Gastroesophageal sphincter (tissue), 4 donors: ENCODE results near the gene TRERF1. TPM values are rescaled to one million over a fixed set of nuclear protein-coding genes. Genes with fewer than 3 reads are reported as not detected.

Experiments used
- ATAC-seq: fragments of 150-250 bp; one replicate; pipeline ENCODE4 v1.9.1; 2016; ENCODE audit warnings: mild to moderate bottlenecking, moderate library complexity
- H3K27ac ChIP-seq, 4 donors: fragments of 200-600 bp; sonication (generic) in 3 of 4; 1 replicate in 3 of 4; 2 replicates in 1 of 4; pipeline ENCODE4 v1.5.1; 2016 to 2019
- H3K27me3 ChIP-seq: fragments of 200-600 bp; sonication (generic); one replicate; pipeline ENCODE4 v1.5.1; 2019
- H3K36me3 ChIP-seq, 2 donors: fragments of 200-600 bp; sonication (generic); one replicate each; pipeline ENCODE4 v1.5.1; 2019; ENCODE audit warnings: control low read depth in 1 of 2
- H3K4me1 ChIP-seq, 3 donors: fragments of 200-600 bp; sonication (generic); 1 replicate in 2 of 3; 2 replicates in 1 of 3; pipeline ENCODE4 v1.5.1; 2016 to 2019; ENCODE audit warnings: control low read depth in 2 of 3
- H3K4me3 ChIP-seq, 2 donors: fragments of 200-600 bp; sonication (generic); one replicate each; pipeline ENCODE4 v1.5.1; 2019; ENCODE audit warnings: mild to moderate bottlenecking in 1 of 2, moderate library complexity in 1 of 2
- H3K9me3 ChIP-seq, 3 donors: fragments of 200-600 bp; sonication (generic); one replicate each; pipeline ENCODE4 v1.5.1; 2017 to 2019; ENCODE audit warnings: control low read depth in 2 of 3
- EP300 ChIP-seq: sonication (generic); formaldehyde crosslinking; IDR thresholded peaks from one replicate; pipeline ENCODE4 v1.6.1; 2017; ENCODE audit warnings: antibody characterized with exemption, mild to moderate bottlenecking
- POLR2A ChIP-seq, 2 donors: fragments of 450-650 bp; IDR thresholded peaks; one replicate each; pipeline ENCODE4 v1.6.1; 2017; ENCODE audit warnings: antibody characterized with exemption in 2 of 2, mild to moderate bottlenecking in 2 of 2, moderate library complexity in 1 of 2
- POLR2AphosphoS5 ChIP-seq: sonication (generic); formaldehyde crosslinking; IDR thresholded peaks from one replicate; pipeline ENCODE4 v1.6.1; 2017; ENCODE audit warnings: antibody characterized with exemption
- WGBS, 2 donors: methylation state at CpG; one replicate each; pipeline ENCODE4 v1.1.5; 2018; ENCODE audit warnings: low coverage in 1 of 2; 5-methylcytosine and 5-hydroxymethylcytosine counted together
- total RNA-seq, 4 donors: library from RNA; depleted of rRNA; stranded (reverse); fragments of >200 nt; gene quantifications; one replicate each; pipeline ENCODE4 v1.1.0, GENCODE V29; 2016
- TF ChIP-seq, protein P1 (sequence below), 4 experiments: fragments of 200-600 bp in 2 of 4; fragments of 450-650 bp in 2 of 4; sonication (generic) in 1 of 4; IDR thresholded peaks; one replicate each; pipeline ENCODE4 v1.5.1; 2017 to 2019; ENCODE audit warnings: antibody characterized with exemption in 4 of 4, mild to moderate bottlenecking in 2 of 4, moderate library complexity in 2 of 4

The TRERF1 gene
- total RNA-seq, 4 donors from 2014 or later = 3.2 to 7.4 (median 5.4) TPM

DNA sequence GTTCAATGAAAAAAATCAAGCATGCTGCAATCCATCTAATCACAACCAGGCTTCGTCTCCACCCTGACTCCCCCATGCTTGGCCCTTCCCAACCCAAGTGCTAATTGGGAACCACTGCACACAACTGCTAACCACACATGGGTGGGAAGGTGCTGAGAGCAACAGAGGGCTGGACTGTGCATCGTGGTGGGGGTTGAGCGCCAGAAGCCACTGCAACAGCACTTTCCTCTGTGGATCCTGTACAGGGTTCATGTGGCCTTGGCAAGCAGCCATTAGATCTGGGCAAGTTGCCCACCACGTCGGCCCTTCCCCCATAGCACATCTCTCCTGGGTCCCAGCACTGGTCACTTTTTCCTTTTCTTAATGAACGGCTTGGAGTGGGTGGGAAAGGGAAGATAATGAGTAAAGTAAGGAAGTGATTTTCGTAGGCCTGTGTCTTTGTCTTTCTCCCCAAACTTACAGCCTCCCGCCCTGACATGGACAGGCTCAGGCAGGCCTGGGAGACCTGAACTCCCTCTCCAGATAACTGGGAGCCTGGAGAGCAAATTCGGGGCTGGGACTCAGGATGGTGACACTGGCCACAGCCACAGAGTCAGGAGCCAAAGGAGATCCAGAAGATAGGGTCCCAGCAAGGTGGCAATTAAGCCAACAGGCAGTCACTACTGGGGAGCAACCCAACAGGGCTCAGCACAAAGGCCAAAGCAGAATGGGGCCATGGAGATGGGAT is 199.7 kb downstream of the TRERF1 start:
- peaks cover 0 to 24% (median 6%) of the 10 kb centered on the region in 3 donors for H3K4me1 ChIP-seq
- H3K4me3 ChIP-seq = no peak overlapping the region
- peaks cover 0 to 77% of the 10 kb centered on the region in 2 donors for H3K36me3 ChIP-seq
- peak; percentile 66 for ATAC-seq
- peak overlapping the region in 3 of 4 donors; percentile 37 to 69 (median 61) for H3K27ac ChIP-seq
- H3K9me3 ChIP-seq = no peaks in the 10 kb centered on the region
- 20% methylated on average over 2 to 5 of the region's 9 CpGs for WGBS, 2 donors
- TF ChIP-seq, protein P1, sequence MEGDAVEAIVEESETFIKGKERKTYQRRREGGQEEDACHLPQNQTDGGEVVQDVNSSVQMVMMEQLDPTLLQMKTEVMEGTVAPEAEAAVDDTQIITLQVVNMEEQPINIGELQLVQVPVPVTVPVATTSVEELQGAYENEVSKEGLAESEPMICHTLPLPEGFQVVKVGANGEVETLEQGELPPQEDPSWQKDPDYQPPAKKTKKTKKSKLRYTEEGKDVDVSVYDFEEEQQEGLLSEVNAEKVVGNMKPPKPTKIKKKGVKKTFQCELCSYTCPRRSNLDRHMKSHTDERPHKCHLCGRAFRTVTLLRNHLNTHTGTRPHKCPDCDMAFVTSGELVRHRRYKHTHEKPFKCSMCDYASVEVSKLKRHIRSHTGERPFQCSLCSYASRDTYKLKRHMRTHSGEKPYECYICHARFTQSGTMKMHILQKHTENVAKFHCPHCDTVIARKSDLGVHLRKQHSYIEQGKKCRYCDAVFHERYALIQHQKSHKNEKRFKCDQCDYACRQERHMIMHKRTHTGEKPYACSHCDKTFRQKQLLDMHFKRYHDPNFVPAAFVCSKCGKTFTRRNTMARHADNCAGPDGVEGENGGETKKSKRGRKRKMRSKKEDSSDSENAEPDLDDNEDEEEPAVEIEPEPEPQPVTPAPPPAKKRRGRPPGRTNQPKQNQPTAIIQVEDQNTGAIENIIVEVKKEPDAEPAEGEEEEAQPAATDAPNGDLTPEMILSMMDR (IDR thresholded peaks at IDR 0.05) = no peak
- no peak for TF ChIP-seq POLR2A (IDR thresholded peaks at IDR 0.05)
- TF ChIP-seq EP300 = no peak
- no peak for TF ChIP-seq POLR2AphosphoS5
- no peaks in the 10 kb centered on the region for H3K27me3 ChIP-seq

DNA sequence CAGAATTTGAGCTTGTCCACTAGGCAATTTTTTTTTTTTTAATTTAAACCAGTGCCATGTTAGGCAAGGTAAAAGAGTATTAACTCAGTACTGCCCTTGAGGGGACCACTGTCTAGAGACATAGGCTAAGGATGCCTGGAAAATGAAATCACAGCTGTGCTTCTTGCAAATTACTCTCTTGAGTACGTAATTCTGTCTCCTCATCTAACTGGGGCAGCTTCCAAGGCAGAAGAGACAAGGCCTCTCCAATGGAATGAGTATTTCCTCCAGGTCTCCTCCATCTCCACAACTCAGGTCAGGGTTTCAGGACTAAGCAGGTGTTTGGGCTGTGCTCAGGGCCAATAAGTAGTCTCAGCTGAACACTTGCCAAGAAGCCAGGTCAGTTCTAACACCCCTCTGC is 200.2 kb downstream of the TRERF1 start:
- no peaks in the 10 kb centered on the region for H3K27me3 ChIP-seq
- H3K27ac ChIP-seq = peak overlapping the region in 3 of 4 donors; percentile 37 to 69 (median 61)
- no peaks in the 10 kb centered on the region for H3K9me3 ChIP-seq
- 25% methylated on average over 1 of the region's 1 CpG; no CpG with 5 or more reads in 1 of the 2 donors for WGBS, 2 donors
- ATAC-seq = peak; percentile 69
- H3K36me3 ChIP-seq = peaks cover 0 to 76% of the 10 kb centered on the region in 2 donors
- TF ChIP-seq, protein P1 (IDR thresholded peaks at IDR 0.05) = no peak
- TF ChIP-seq POLR2AphosphoS5 (no peak), EP300 (no peak), POLR2A (IDR thresholded peaks at IDR 0.05) (no peak)
- no peak overlapping the region for H3K4me3 ChIP-seq
- peaks cover 0 to 24% (median 6%) of the 10 kb centered on the region in 3 donors for H3K4me1 ChIP-seq

DNA sequence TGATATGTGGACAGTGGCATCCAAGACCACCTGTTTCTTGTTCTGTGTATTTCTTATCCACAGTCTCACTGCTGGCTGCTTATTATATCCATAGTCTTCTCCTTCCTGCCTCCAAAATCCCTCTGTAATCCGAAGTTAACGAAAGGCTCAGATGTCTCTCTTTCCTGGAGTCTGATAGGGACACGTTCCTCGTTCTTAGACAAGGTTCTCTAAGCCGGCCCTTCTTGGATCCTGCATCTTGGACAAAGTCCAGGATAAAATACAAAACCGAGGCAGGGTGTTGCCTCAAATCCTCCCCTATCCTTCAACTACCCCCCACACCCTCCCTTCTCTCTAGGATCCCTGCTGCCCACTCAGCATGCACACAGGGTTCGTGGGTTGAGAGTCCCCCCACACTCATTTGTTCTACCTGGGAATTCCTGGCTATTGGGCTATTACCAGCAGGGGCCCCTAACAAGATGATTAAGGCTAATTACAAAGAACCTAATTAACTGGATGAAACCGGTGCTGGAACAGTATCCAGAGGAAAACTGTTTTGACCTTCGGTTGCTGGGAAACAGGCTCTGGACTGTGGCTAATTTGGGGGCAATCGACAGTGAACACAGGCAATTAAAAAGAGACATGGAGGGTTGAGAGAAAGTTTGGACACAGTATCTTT is 201.3 kb downstream of the TRERF1 start:
- Histone ChIP-seq H3K27ac (no peak overlapping the region), H3K4me1 (peaks cover 0 to 24% (median 6%) of the 10 kb centered on the region in 3 donors), H3K27me3 (no peaks in the 10 kb centered on the region), H3K9me3 (no peaks in the 10 kb centered on the region), H3K4me3 (no peak overlapping the region), H3K36me3 (peaks cover 0 to 78% of the 10 kb centered on the region in 2 donors)
- 56 to 63% methylated on average over 6 to 10 of the region's 10 CpGs for WGBS, 2 donors
- TF ChIP-seq, protein P1 (IDR thresholded peaks at IDR 0.05) = no peak
- no peak for TF ChIP-seq EP300
- no peak for ATAC-seq

DNA sequence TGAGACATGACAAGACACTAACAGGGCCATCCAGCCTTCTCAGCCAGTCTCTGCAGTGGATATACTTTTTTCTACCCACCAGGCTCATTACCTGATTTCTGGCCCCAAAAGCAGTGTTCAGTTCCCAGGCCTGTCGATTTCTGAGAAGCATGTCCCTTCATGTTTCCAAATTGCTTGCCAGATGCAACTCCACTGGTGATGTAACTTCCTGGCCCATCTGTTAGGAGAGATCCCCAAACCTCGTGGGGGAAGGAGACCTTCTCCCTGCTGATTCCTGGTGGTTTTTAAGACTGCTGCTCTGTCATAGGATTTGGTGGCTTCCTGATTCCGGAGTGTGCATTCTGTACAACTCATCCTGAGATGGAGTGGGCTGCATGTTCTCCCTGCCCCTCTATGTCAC is 202.4 kb downstream of the TRERF1 start:
- H3K4me3 ChIP-seq = no peak overlapping the region
- H3K36me3 ChIP-seq = peaks cover 0 to 76% of the 10 kb centered on the region in 2 donors
- peaks cover 0 to 24% (median 6%) of the 10 kb centered on the region in 3 donors for H3K4me1 ChIP-seq
- TF ChIP-seq POLR2A (IDR thresholded peaks at IDR 0.05) = no peak
- TF ChIP-seq, protein P1 (IDR thresholded peaks at IDR 0.05) = no peak
- TF ChIP-seq POLR2AphosphoS5 = no peak
- TF ChIP-seq EP300 = no peak
- no peaks in the 10 kb centered on the region for H3K27me3 ChIP-seq
- peak; percentile 27 for ATAC-seq
- 67% methylated on average over 1 of the region's 3 CpGs; no CpG with 5 or more reads in 1 of the 2 donors for WGBS, 2 donors
- H3K9me3 ChIP-seq = no peaks in the 10 kb centered on the region
- H3K27ac ChIP-seq = no peak overlapping the region
